Measurements from ENCODE around the gene GDAP2. TPM values are rescaled to one million over a fixed set of nuclear protein-coding genes. Genes with fewer than 3 reads are reported as not detected.
A peak's percentile ranks its signal among the peaks of the same experiment; 100 is the strongest.

GDAP2 gene
- total and polyA plus RNA-seq, 5 donors: 3.2 to 18.3 (median 14.9) TPM

DNA sequence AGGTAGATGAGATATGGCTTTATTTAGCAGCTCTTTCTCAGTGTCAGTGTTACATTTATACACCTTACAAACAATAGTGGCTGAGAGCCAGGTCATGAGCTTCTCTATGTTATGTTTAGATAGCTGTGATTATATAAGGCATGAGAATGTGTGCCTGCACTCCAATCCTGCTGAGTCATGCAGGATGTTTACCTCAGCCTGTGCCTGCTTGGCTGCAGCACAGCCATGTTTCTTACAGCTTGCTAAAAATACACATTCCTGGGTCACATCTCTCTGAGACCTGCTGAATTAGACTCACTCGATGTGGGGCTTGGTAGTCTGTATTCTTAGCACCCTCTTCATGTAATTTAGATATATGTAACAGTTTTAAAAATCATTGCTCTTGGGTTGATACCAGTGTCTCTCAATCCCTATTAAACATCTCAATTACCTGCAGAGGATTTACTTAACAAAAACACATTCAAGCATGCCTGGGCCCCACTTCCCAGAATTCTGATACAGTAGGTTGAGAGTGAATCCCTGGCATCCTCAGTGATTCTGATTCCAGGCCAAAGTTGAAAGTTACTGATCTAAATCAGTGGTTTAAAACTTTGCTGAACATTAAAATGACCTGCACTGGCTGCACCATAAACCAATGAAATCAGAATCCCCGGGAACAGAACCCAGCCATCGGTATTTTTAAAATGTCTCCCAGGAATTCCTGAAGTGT, 107.5 kb downstream of the GDAP2 start:
- intact Hi-C loops (cut with DNase I): no loop called here
- Histone ChIP-seq H3K27me3 (ENCODE audit: control insufficient read depth, insufficient read depth) (no peaks in the 10 kb centered on the region), H3K27ac (ENCODE audit: low read length) (no peak overlapping the region), H3K4me3 (ENCODE audit: low read length) (no peak overlapping the region), H3K4me1 (ENCODE audit: control insufficient read depth, insufficient read depth, low read length) (peaks cover 12% of the 10 kb centered on the region), H3K9me3 (ENCODE audit: control insufficient read depth, low read length) (no peaks in the 10 kb centered on the region)
- WGBS: 68% methylated on average over 3 of the region's 3 CpGs
- ATAC-seq (peak; percentile 30 to 66), DNase-seq (peak in 1 of 3 donors; percentile 31)

DNA sequence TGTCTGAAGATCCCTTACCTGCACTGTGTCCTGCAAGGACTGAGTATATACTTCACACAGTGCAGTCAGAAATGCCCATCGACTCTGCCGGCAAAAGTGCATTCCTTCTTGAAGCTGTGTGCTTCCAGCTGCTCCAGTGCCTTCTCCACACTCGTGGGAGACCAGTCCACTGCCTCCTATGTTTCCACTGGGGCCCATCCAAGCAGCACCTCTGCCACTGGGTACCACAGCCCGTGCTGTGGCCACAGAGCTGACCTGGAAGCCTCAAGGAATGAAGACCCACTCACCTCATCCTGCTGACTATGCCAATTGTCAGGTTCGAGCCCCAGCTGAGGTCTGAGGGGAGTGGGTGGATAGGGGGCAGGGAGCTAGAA, 108.1 kb downstream of the GDAP2 start:
- Histone ChIP-seq H3K4me1 (ENCODE audit: control insufficient read depth, insufficient read depth, low read length) (peaks cover 12% of the 10 kb centered on the region), H3K27me3 (ENCODE audit: control insufficient read depth, insufficient read depth) (no peaks in the 10 kb centered on the region), H3K4me3 (ENCODE audit: low read length) (no peak overlapping the region), H3K27ac (ENCODE audit: low read length) (peak overlapping the region; percentile 3), H3K9me3 (ENCODE audit: control insufficient read depth, low read length) (no peaks in the 10 kb centered on the region)
- ATAC-seq (no peak), DNase-seq (peak in 1 of 3 donors; percentile 33)
- 69% methylated on average over 5 of the region's 5 CpGs for WGBS
- intact Hi-C loops (cut with DNase I): no loop called here

DNA sequence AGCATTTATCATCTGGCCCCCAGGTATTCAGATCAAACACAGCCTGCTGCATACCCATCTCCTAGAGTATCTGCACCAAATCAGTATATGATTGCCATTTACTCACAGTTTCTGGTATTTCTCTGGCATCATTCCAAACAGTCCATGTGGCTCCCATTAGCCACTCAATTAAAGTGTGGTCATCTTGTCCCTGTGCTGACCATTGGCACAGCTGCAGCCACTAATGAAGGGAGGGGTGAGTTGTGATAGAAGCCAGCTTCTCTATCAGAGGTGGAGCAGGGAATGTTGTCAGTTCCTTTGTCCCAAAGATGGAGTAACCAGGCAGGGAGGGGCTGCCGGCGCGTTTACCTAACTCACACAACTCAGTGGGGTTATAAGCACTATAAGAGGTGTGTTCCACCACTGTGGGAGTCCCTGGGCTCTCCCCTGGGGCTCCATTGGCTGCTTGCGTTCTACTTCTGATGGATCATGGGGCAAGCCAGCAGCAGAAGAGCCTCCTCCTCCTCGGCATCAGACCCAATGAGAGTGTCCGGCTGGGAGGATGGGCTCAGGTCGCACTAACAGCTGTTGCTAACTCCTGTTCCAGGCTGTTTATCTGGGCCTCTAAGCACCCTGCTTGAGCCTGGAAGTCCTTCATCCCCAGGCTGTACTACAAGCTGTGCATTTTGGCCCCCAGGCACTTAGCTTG, 108.6 kb downstream of the GDAP2 start:
- no peak overlapping the region for H3K4me3 ChIP-seq (ENCODE audit: low read length)

DNA sequence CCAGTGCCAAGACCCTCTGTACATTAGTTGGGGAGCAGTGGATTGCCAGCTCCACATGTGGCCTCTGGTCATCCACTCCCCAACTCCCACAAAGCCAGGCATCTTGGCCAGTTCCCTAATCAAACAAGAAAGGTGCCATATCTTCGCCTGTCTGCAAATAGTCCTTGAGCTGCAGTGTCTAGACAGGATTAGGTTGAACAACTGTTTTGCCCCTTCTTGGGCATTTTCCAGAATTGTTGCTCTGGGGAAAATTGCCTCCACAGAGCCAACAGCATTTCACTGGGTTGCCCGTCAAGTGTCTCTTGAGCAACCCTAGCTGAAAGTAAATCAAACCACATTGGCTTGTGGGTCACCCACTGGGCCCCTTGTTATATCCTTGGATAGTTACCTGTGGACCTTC, 109.3 kb downstream of the GDAP2 start:
- DNase-seq (peak in 1 of 3 donors; percentile 30), ATAC-seq (no peak)
- no peak overlapping the region for H3K4me3 ChIP-seq (ENCODE audit: low read length)
- intact Hi-C loops (cut with DNase I): no loop called here
- WGBS: 92% methylated on average over 2 of the region's 2 CpGs
- H3K27me3 ChIP-seq (ENCODE audit: control insufficient read depth, insufficient read depth): no peaks in the 10 kb centered on the region
- H3K4me1 ChIP-seq (ENCODE audit: control insufficient read depth, insufficient read depth, low read length): peaks cover 12% of the 10 kb centered on the region
- H3K9me3 ChIP-seq (ENCODE audit: control insufficient read depth, low read length): no peaks in the 10 kb centered on the region
- no peak overlapping the region for H3K27ac ChIP-seq (ENCODE audit: low read length)

More for the DNA sequence above, 108.6 kb downstream of the GDAP2 start:
- Histone ChIP-seq H3K27me3 (ENCODE audit: control insufficient read depth, insufficient read depth) (no peaks in the 10 kb centered on the region), H3K4me1 (ENCODE audit: control insufficient read depth, insufficient read depth, low read length) (peaks cover 12% of the 10 kb centered on the region), H3K27ac (ENCODE audit: low read length) (peak overlapping the region; percentile 3), H3K9me3 (ENCODE audit: control insufficient read depth, low read length) (no peaks in the 10 kb centered on the region)
- intact Hi-C loops (cut with DNase I): no loop called here
- WGBS: 58% methylated on average over 7 of the region's 7 CpGs
- peak; percentile 11 to 13 for ATAC-seq
- peak in 2 of 3 donors; percentile 63 to 66 for DNase-seq

DNA sequence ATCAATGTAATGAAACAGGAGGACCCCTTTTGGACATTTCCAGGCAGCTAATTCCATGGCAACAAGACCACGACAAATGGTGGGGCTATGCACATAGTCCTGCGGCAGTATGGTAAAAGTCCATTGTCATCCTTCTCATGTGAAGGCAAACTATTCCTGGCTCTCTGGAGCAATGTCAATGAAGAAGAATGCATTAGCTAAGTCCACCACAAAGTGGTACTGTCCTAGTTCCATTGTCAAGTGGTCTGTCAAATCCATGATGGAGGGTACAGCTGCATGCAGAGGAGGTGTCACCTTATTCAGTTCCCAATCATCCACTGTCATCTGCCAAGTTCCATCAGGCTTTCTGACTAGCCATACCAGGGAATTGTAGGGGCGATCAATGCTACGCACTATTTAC, 110.1 kb downstream of the GDAP2 start:
- H3K4me3 ChIP-seq (ENCODE audit: low read length): no peak overlapping the region
- H3K27ac ChIP-seq (ENCODE audit: low read length): no peak overlapping the region
- no peak for ATAC-seq
- intact Hi-C loops (cut with DNase I): no loop called here
- DNase-seq: no peak
- peaks cover 10% of the 10 kb centered on the region for H3K4me1 ChIP-seq (ENCODE audit: control insufficient read depth, insufficient read depth, low read length)
- WGBS: 50% methylated on average over 4 of the region's 4 CpGs
- H3K27me3 ChIP-seq (ENCODE audit: control insufficient read depth, insufficient read depth): no peaks in the 10 kb centered on the region
- no peaks in the 10 kb centered on the region for H3K9me3 ChIP-seq (ENCODE audit: control insufficient read depth, low read length)

DNA sequence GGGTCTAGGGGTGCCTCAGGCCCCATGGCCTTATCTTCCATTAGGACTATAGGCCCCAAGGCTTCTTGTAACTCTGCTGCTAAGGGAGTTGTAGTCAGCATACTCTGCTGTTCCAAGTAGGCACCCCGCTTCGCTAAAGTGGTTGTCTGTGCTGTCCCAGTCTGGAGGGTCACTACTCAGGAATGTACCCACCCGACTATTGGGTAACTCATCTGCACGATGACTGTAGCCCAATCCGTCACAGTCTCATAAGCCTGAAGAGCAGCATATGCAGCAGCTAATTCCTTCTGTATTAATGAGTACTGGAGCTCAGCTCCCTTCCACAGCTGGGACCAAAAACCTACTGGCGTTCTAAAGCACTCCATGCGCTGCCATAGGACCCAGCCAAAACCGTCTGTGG, 111.0 kb downstream of the GDAP2 start:
- DNase-seq: no peak
- intact Hi-C loops (cut with DNase I): no loop called here
- 96% methylated on average over 8 of the region's 8 CpGs for WGBS
- H3K9me3 ChIP-seq (ENCODE audit: control insufficient read depth, low read length): no peaks in the 10 kb centered on the region
- no peak overlapping the region for H3K4me3 ChIP-seq (ENCODE audit: low read length)
- H3K27me3 ChIP-seq (ENCODE audit: control insufficient read depth, insufficient read depth): no peaks in the 10 kb centered on the region
- ATAC-seq: no peak
- H3K4me1 ChIP-seq (ENCODE audit: control insufficient read depth, insufficient read depth, low read length): peaks cover 10% of the 10 kb centered on the region
- H3K27ac ChIP-seq (ENCODE audit: low read length): no peak overlapping the region

DNA sequence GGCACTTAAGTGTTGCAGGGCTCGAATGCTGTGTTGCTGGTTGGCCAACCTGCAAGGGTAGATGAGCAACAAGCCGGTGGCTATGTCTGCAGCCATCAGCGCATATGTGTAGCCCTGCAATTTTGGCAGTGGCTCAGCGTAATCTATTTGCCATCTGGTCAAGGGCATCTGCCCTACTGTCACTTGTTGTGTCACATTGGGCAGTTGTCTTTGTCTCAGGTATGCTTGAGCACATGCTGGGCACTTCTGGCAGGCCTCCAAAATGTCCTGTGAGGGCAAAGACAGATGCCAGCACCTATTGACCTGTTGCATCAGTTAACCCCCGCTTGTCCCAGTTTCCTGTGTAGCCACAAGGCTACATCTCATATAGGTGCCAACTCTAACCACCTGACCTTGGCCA, 111.8 kb downstream of the GDAP2 start:
- no peak overlapping the region for H3K4me3 ChIP-seq (ENCODE audit: low read length)
- intact Hi-C loops (cut with DNase I): no loop called here
- 95% methylated on average over 5 of the region's 5 CpGs for WGBS
- peaks cover 10% of the 10 kb centered on the region for H3K4me1 ChIP-seq (ENCODE audit: control insufficient read depth, insufficient read depth, low read length)
- DNase-seq: peak in 1 of 3 donors; percentile 43
- no peaks in the 10 kb centered on the region for H3K9me3 ChIP-seq (ENCODE audit: control insufficient read depth, low read length)
- H3K27me3 ChIP-seq (ENCODE audit: control insufficient read depth, insufficient read depth): no peaks in the 10 kb centered on the region
- ATAC-seq: no peak
- no peak overlapping the region for H3K27ac ChIP-seq (ENCODE audit: low read length)

DNA sequence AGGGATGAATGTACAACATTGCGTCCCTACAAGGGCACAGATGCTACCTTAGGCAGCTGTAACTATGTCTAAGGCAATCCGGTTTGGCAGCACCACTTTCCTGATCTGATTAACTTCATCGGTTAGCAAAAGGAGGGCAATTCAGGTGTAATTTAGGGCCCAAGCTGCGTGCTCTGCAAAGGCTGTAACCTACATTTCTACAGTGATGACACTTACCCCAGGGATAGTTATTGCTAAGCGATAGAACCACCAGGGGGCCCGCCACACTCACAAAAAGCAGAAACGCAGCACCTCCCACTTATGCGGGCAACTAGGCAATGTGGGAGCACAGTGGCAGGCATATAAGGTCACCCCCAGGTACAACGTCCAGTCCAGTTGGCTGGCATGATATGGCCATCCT, 113.5 kb downstream of the GDAP2 start:
- Histone ChIP-seq H3K27ac (ENCODE audit: low read length) (no peak overlapping the region), H3K4me3 (ENCODE audit: low read length) (no peak overlapping the region), H3K9me3 (ENCODE audit: control insufficient read depth, low read length) (no peaks in the 10 kb centered on the region), H3K27me3 (ENCODE audit: control insufficient read depth, insufficient read depth) (no peaks in the 10 kb centered on the region), H3K4me1 (ENCODE audit: control insufficient read depth, insufficient read depth, low read length) (peaks cover 4% of the 10 kb centered on the region)
- no peak for ATAC-seq
- DNase-seq: peak in 1 of 3 donors; percentile 36
- WGBS: 73% methylated on average over 9 of the region's 9 CpGs
- intact Hi-C loops (cut with DNase I): no loop called here

DNA sequence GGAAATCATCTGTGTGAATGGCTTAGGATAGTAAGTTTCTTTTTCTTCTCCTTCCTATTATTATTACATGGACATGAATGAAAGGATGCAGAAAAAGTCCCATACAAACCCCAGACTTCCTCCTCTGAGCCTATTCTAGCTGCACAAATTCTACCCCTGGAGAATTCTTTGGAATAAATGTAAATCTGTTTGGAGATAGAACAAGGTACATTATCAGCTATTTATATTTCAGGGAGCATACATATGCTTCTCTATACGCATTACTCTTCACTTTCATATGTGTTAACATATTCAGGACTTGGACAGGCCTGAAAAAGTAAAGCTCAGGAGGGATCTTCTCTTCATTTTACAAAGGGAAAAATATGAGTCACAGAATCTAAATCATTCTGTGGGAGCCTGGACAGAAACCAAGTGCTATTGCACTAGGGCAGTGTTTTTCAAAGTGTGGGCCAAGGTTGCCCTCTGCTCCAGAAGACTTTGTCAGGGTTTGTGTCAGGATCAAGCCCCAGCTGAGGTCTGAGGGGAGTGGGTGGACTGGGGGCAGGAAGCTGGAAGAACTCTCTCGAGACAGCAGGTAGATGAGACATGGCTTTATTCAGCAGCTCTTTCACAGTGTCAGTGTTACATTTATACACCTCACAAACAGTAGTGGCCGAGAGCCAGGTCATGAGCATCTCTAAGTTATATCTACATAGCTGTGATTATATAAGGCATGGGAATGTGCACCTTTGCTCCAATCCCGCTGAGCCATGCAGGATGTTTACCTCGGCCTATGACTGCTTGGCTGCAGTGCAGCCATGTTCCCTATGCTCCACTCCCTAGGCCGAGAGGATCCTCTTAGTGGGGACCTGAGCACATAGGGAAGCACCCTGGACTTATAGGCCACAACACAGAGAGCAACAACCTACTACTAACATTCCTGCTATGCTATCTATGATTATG, 114.3 kb downstream of the GDAP2 start:
- 83% methylated on average over 6 of the region's 6 CpGs for WGBS
- H3K9me3 ChIP-seq (ENCODE audit: control insufficient read depth, low read length): no peaks in the 10 kb centered on the region
- H3K27ac ChIP-seq (ENCODE audit: low read length): no peak overlapping the region
- no peaks in the 10 kb centered on the region for H3K27me3 ChIP-seq (ENCODE audit: control insufficient read depth, insufficient read depth)
- intact Hi-C loops (cut with DNase I): no loop called here
- DNase-seq: peak in 1 of 3 donors; percentile 30
- no peaks in the 10 kb centered on the region for H3K4me1 ChIP-seq (ENCODE audit: control insufficient read depth, insufficient read depth, low read length)
- ATAC-seq: no peak
- no peak overlapping the region for H3K4me3 ChIP-seq (ENCODE audit: low read length)
